A549 (cell line): ENCODE results near the gene CASTOR1. TPM values are rescaled to one million over a fixed set of nuclear protein-coding genes. Genes with fewer than 3 reads are reported as not detected.
A peak's percentile ranks its signal among the peaks of the same experiment; 100 is the strongest.

ENCODE experiments used
- ATAC-seq, 2 experiments: fragments of 200-7000 bp in 1 of 2; fragments of >200 bp in 1 of 2; cut with Nextera tagmentation in 1 of 2; cut with Tn5 transposase in 1 of 2; 3 replicates each; pipeline versions ENCODE4 v1.8.0 to v1.9.1; 2018 to 2020; ENCODE audit warnings: mild to moderate bottlenecking in 1 of 2, moderate library complexity in 1 of 2
- CTCF ChIA-PET: fragments of 300-600 bp; sonication (Branson Sonifier 250); formaldehyde crosslinking; extraction: SDS; loops from one replicate; lab custom pipeline; 2021; ENCODE audit warnings: antibody characterized with exemption, inconsistent platforms; lab: Yijun Ruan, JAX
- POLR2A ChIA-PET: fragments of 350-600 bp; formaldehyde crosslinking; extraction: SDS; loops from one replicate; lab custom pipeline; 2021; ENCODE audit warnings: antibody characterized with exemption, inconsistent platforms; lab: Yijun Ruan, JAX
- DNase-seq, 2 experiments: peaks; one replicate each; pipeline versions ENCODE4 v3.0.0 to v3.0.0-alpha.2; 2011 to 2016; ENCODE audit warnings: low read depth in 1 of 2, low spot score in 1 of 2
- FAIRE-seq: peaks from 2 replicates; lab custom pipeline; 2011; peaks lifted over from hg19 to GRCh38; lab: Jason Lieb, UNC
- H3K27ac ChIP-seq, 2 experiments: fragments of >200 bp; sonication (Bioruptor Twin); formaldehyde crosslinking; 3 replicates each; pipeline ENCODE4 v1.5.1; 2016 to 2017
- H3K4me1 ChIP-seq: fragments of >200 bp; sonication (Bioruptor Twin); formaldehyde crosslinking; 3 replicates; pipeline ENCODE4 v1.6.1; 2016
- H3K4me2 ChIP-seq: fragments of >200 bp; sonication (Bioruptor Twin); formaldehyde crosslinking; 3 replicates; pipeline ENCODE4 v1.6.1; 2016
- H3K4me3 ChIP-seq: fragments of >200 bp; sonication (Bioruptor Twin); formaldehyde crosslinking; 3 replicates; pipeline ENCODE4 v1.5.1; 2016
- H3K9me3 ChIP-seq: fragments of >200 bp; sonication (Bioruptor Twin); formaldehyde crosslinking; 3 replicates; pipeline ENCODE4 v1.6.1; 2016
- CHD4 ChIP-seq: fragments of 200-600 bp; sonication (generic); IDR thresholded peaks from 2 replicates; pipeline ENCODE4 v1.6.1; 2016; ENCODE audit warnings: antibody characterized with exemption, mild to moderate bottlenecking, borderline replicate concordance
- E2F6 ChIP-seq: IDR thresholded peaks from 2 replicates; pipeline ENCODE4 v1.6.1; 2012; ENCODE audit warnings: low read depth, borderline replicate concordance
- EHF ChIP-seq: fragments of 250-450 bp; sonication (Bioruptor Pico); IDR thresholded peaks from 2 replicates; pipeline ENCODE4 v1.5.0; 2020; ENCODE audit warnings: mild to moderate bottlenecking
- FOSL2 ChIP-seq, 2 experiments: fragments of 450-650 bp in 1 of 2; fragments of >200 bp in 1 of 2; sonication (Bioruptor Twin) in 1 of 2; formaldehyde crosslinking; IDR thresholded peaks; 2 replicates each; pipeline versions ENCODE4 v1.5.0 to v1.6.1; 2016 to 2020; ENCODE audit warnings: mild to moderate bottlenecking in 1 of 2, moderate library complexity in 1 of 2
- HOXB13 ChIP-seq: fragments of 250-450 bp; sonication (Bioruptor Pico); IDR thresholded peaks from 2 replicates; pipeline ENCODE4 v1.5.0; 2020; ENCODE audit warnings: low read depth, mild to moderate bottlenecking, moderate library complexity
- MAFK ChIP-seq: fragments of 450-650 bp; IDR thresholded peaks from 2 replicates; pipeline ENCODE4 v1.6.1; 2014; ENCODE audit not compliant: partially characterized antibody
- POLR2A ChIP-seq: IDR thresholded peaks from 2 replicates; pipeline ENCODE4 v1.6.1; 2012; ENCODE audit warnings: mild to moderate bottlenecking, low read length
- POLR2AphosphoS2 ChIP-seq: conservative IDR thresholded peaks from 2 replicates; pipeline ENCODE4 v1.6.1; 2012; ENCODE audit warnings: low read length, improper control_type of control experiment, inconsistent platforms
- TFCP2L1 ChIP-seq: fragments of 250-450 bp; sonication (Bioruptor Pico); IDR thresholded peaks from 2 replicates; pipeline ENCODE4 v1.5.0; 2021; ENCODE audit warnings: mild to moderate bottlenecking
- TP53 ChIP-seq: fragments of 250-450 bp; sonication (Bioruptor Pico); IDR thresholded peaks from 2 replicates; pipeline ENCODE4 v1.5.0; 2021; ENCODE audit warnings: mild to moderate bottlenecking, moderate library complexity
- ZC3H11A ChIP-seq: fragments of 450-650 bp; IDR thresholded peaks from 2 replicates; pipeline ENCODE4 v1.6.1; 2014; ENCODE audit warnings: antibody characterized with exemption, mild to moderate bottlenecking
- ZFP36 ChIP-seq: fragments of 450-650 bp; IDR thresholded peaks from 2 replicates; pipeline ENCODE4 v1.6.1; 2014; ENCODE audit warnings: borderline replicate concordance; ENCODE audit not compliant: partially characterized antibody
- ZSCAN20 ChIP-seq: fragments of 250-450 bp; sonication (Bioruptor Pico); IDR thresholded peaks from 2 replicates; pipeline ENCODE4 v1.8.0; 2022; ENCODE audit warnings: mild to moderate bottlenecking, moderate library complexity
- WGBS: methylation state at CpG from one replicate; pipeline ENCODE4 v1.1.6; 2017; ENCODE audit errors: missing lambda C conversion rate; 5-methylcytosine and 5-hydroxymethylcytosine counted together
- polyA plus RNA-seq, 4 experiments: library from polyadenylated mRNA; depleted of rRNA in 3 of 4; stranded (reverse); fragments of >200 nt; fragmentation: RNase III in 1 of 4; extraction: RNeasy Plus Mini Kit Qiagen cat#74134 plus additional on column Dnase treatment in 1 of 4; gene quantifications; 2 replicates in 3 of 4; 3 replicates in 1 of 4; pipeline ENCODE4 v1.2.3, GENCODE V29; 2011 to 2017
- TF ChIP-seq, protein P1 (sequence below): fragments of 200-600 bp; sonication (generic); IDR thresholded peaks from 2 replicates; pipeline ENCODE4 v1.6.1; 2016; ENCODE audit warnings: antibody characterized with exemption, mild to moderate bottlenecking, moderate library complexity

The CASTOR1 gene
- polyA plus RNA-seq, 2 of the 4 experiments (the other 2 are of a cell fraction), result 4.7 to 12.2 TPM

DNA sequence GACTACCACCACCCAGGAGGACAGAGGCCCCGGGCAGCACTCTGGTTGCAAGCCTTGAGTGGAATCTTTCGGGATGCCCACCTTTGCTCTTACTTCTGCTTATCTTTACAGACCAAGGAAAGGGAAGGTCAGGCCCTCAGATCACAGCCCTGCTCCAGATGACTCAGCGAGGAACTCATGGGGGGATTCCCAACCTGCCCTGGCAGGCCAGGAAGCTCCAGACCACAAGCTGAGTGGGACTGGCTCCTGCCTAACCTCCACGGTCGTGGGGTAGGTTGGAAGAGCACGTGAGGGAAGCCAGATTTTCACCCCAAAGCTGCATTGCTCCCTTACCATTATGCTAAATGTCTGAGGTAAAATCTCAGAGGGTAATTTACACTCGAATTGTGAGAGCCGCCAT, 25.6 kb upstream of the CASTOR1 start (continued):
- no peak for TF ChIP-seq E2F6
- no peak for TF ChIP-seq HOXB13 (CRISPR knock-in tag)
- no peak for TF ChIP-seq ZFP36
- no peak for TF ChIP-seq TP53 (CRISPR knock-in tag)
- no peak for TF ChIP-seq CHD4
- TF ChIP-seq ZSCAN20 (CRISPR knock-in tag), result no peak
- TF ChIP-seq EHF (CRISPR knock-in tag), result no peak
- TF ChIP-seq MAFK, result no peak
- no peak for TF ChIP-seq POLR2AphosphoS2

DNA sequence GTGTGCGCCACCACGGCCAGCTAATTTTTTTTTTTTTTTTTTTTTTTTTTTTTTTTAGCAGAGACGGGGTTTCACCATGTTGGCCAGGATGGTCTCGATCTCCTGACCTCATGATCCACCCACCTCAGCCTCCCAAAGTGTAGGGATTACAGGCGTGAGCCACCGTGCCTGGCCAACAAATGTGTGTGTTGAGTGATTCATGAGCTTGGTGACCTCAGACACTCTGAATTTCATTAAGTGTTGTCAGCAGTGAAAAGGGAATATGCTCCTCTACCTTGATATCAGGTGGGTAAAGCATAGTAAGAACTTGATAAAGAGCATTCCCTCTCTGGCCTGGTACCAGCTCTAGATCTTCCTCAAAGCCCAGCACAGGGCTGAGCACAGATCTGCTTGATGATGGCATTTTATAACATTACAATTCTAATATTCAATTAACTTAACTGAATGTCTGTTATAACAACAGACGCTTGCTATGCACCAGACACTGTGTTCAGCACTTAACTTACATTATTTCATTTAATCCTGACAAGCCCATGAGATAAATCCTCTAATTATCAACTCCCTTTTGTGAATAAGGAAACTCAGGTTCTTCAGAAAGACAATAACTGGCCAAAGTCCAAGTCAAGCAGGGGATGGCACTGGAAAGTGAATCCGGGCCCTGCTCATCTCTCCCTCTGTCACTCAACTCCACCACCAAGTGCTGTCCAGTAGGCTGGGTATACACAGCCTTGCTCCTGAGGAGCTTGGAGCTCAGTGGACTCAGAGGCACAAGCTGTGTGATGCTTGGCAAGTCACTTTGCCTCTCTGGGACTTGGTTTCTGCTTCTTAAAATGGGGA, 24.4 kb upstream of the CASTOR1 start:
- DNase-seq (no peak), ATAC-seq (0 out of 6 replicates have a peak, but pooled peaks of 1 of the 2 experiments have one; percentile 24)
- CTCF ChIA-PET, result interaction anchor here (0.6 to 5.0 kb wide), 5 partner anchors 11 to 65 kb away, joined by 3 to 18 read pairs (median 4); no protein-coding TSS in a partner anchor
- 64% methylated on average over 5 of the region's 8 CpGs for WGBS
- H3K4me3 ChIP-seq, result no peak overlapping the region
- TF ChIP-seq POLR2A, result no peak
- TF ChIP-seq, protein P1, sequence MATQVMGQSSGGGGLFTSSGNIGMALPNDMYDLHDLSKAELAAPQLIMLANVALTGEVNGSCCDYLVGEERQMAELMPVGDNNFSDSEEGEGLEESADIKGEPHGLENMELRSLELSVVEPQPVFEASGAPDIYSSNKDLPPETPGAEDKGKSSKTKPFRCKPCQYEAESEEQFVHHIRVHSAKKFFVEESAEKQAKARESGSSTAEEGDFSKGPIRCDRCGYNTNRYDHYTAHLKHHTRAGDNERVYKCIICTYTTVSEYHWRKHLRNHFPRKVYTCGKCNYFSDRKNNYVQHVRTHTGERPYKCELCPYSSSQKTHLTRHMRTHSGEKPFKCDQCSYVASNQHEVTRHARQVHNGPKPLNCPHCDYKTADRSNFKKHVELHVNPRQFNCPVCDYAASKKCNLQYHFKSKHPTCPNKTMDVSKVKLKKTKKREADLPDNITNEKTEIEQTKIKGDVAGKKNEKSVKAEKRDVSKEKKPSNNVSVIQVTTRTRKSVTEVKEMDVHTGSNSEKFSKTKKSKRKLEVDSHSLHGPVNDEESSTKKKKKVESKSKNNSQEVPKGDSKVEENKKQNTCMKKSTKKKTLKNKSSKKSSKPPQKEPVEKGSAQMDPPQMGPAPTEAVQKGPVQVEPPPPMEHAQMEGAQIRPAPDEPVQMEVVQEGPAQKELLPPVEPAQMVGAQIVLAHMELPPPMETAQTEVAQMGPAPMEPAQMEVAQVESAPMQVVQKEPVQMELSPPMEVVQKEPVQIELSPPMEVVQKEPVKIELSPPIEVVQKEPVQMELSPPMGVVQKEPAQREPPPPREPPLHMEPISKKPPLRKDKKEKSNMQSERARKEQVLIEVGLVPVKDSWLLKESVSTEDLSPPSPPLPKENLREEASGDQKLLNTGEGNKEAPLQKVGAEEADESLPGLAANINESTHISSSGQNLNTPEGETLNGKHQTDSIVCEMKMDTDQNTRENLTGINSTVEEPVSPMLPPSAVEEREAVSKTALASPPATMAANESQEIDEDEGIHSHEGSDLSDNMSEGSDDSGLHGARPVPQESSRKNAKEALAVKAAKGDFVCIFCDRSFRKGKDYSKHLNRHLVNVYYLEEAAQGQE, result no peak
- no peak for TF ChIP-seq EHF (CRISPR knock-in tag)
- TF ChIP-seq, all 56 proteins: peak for 0
- POLR2A ChIA-PET, result no interaction called here
- H3K4me1 ChIP-seq, result peaks cover 42% of the 10 kb centered on the region
- H3K27ac ChIP-seq, result peak overlapping the region in 1 of 2 experiments; percentile 75; a peak in 3 of 6 replicates
- FAIRE-seq, result no peak
- peak overlapping the region; percentile 26; the same call in 1 of the 3 replicates for H3K4me2 ChIP-seq
- no peaks in the 10 kb centered on the region for H3K9me3 ChIP-seq

DNA sequence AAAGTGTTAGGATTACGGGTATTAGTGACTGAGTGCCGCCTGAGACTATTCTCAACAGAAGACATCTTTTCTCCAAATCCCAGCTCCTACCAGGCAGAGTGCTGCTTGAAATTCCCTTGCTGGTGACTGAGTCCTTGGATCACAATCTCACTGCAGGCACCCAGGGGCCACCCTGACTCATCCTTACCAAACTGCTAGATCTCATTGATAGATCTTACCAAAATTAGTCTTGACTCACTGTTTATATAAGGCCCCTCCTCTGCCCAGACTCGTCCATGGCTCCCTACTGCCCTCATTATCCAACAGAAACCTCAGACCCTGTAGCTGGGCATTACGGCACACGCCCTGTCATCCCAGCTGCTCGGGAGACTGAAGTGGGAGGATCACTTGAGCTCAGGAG, 22.7 kb upstream of the CASTOR1 start:
- FAIRE-seq (no peak), DNase-seq (no peak)
- peaks cover 42% of the 10 kb centered on the region for H3K4me1 ChIP-seq
- TF ChIP-seq ZFP36 (peak; percentile 77), FOSL2 (IDR thresholded peaks at IDR 0.05) (no peak), FOSL2 (CRISPR knock-in tag; IDR thresholded peaks at IDR 0.05) (0 out of 2 replicates have a peak, but pooled peaks have one; percentile 19), TFCP2L1 (CRISPR knock-in tag) (no peak), ZC3H11A (no peak)
- TF ChIP-seq, all 56 proteins: peak for 2
- 49% methylated on average over 6 of the region's 6 CpGs for WGBS
- ChIA-PET POLR2A (no interaction called here), CTCF (interaction anchor here (0.7 to 1.2 kb wide), 3 partner anchors 11 to 24 kb away, joined by 3 to 4 read pairs (median 4); partner anchors contain the start of gene CASTOR1)
- peak; percentile 49 to 69; a peak in 4 of 6 replicates for ATAC-seq
- Histone ChIP-seq H3K4me2 (peak overlapping the region; percentile 36; the same call in 2 of the 3 replicates), H3K27ac (peak overlapping the region in 1 of 2 experiments; percentile 38; a peak in 2 of 6 replicates), H3K9me3 (no peaks in the 10 kb centered on the region), H3K4me3 (no peak overlapping the region)
